OCI-LY7 (cell line): Measurements from ENCODE around the gene PTDSS2. TPM values are rescaled to one million over a fixed set of nuclear protein-coding genes. Genes with fewer than 3 reads are reported as not detected.

Source experiments
- BruUV-seq: library from RNA; stranded (reverse); fragments of 400-500 nt; replicated peaks from 2 replicates; lab custom pipeline; 2021; lab: Mats Ljungman, UMichigan
- CTCF ChIA-PET: fragments of 300-600 bp; sonication (Branson Sonifier 250); formaldehyde crosslinking; loops from one replicate; lab custom pipeline; 2022; ENCODE audit warnings: antibody characterized with exemption; ENCODE audit not compliant: unreplicated experiment; lab: Charles Lee
- POLR2A ChIA-PET: fragments of 300-600 bp; sonication (Branson Sonifier 250); formaldehyde crosslinking; loops from one replicate; lab custom pipeline; 2022; ENCODE audit warnings: antibody characterized with exemption; lab: Charles Lee
- DNase-seq: peaks from one replicate; pipeline ENCODE4 v3.0.0-alpha.2; 2015; ENCODE audit warnings: low spot score
- H2AFZ ChIP-seq: fragments of 200-600 bp; sonication (generic), shearing (Covaris generic); 2 replicates; pipeline ENCODE4 v1.6.1; 2014; ENCODE audit warnings: mild to moderate bottlenecking, antibody characterized with exemption, low read length, moderate library complexity
- H3K27ac ChIP-seq: fragments of 200-600 bp; sonication (generic); 2 replicates; pipeline ENCODE4 v1.5.1; 2014; ENCODE audit warnings: mixed run types, low read depth, mild to moderate bottlenecking, moderate library complexity, low read length, inconsistent platforms; ENCODE audit not compliant: poor library complexity, severe bottlenecking
- H3K36me3 ChIP-seq: fragments of 200-600 bp; sonication (generic); 2 replicates; pipeline ENCODE4 v1.6.1; 2014; ENCODE audit warnings: mild to moderate bottlenecking, antibody characterized with exemption, low read length, moderate library complexity, mixed read lengths; ENCODE audit not compliant: insufficient read depth
- H3K4me1 ChIP-seq: fragments of 200-600 bp; sonication (generic); 2 replicates; pipeline ENCODE4 v1.5.1; 2014; ENCODE audit warnings: mild to moderate bottlenecking, low read length; ENCODE audit not compliant: insufficient read depth, poor library complexity, severe bottlenecking
- H3K4me2 ChIP-seq: fragments of 200-600 bp; sonication (generic); 2 replicates; pipeline ENCODE4 v1.6.1; 2014; ENCODE audit warnings: mild to moderate bottlenecking, low read length
- H3K4me3 ChIP-seq: fragments of 200-600 bp; sonication (generic); 2 replicates; pipeline ENCODE4 v1.5.1; 2014; ENCODE audit warnings: mild to moderate bottlenecking, low read depth, low read length; ENCODE audit not compliant: poor library complexity, severe bottlenecking
- H3K79me2 ChIP-seq: fragments of 200-600 bp; sonication (generic); 2 replicates; pipeline ENCODE4 v1.6.1; 2016; ENCODE audit warnings: low read depth, mild to moderate bottlenecking, low read length, moderate library complexity, mixed read lengths; ENCODE audit not compliant: insufficient read depth
- H3K9me2 ChIP-seq: fragments of 200-600 bp; sonication (generic); 2 replicates; pipeline ENCODE4 v1.6.1; 2016; ENCODE audit warnings: mild to moderate bottlenecking, low read length, mixed read lengths; ENCODE audit not compliant: insufficient read depth
- H3K9me3 ChIP-seq: fragments of 200-600 bp; sonication (generic); 2 replicates; pipeline ENCODE4 v1.6.1; 2014; ENCODE audit warnings: mild to moderate bottlenecking, mixed run types, low read length, mixed read lengths
- H4K20me1 ChIP-seq: fragments of 200-600 bp; sonication (generic); 2 replicates; pipeline ENCODE4 v1.6.1; 2014; ENCODE audit warnings: mild to moderate bottlenecking, antibody characterized with exemption, low read length, moderate library complexity, mixed read lengths; ENCODE audit not compliant: insufficient read depth
- CTCF ChIP-seq: fragments of 200-600 bp; sonication (generic); conservative IDR thresholded peaks from 2 replicates; pipeline ENCODE4 v1.5.1; 2014; ENCODE audit warnings: mild to moderate bottlenecking, antibody characterized with exemption, low read length, moderate library complexity, mixed read lengths
- EZH2phosphoT487 ChIP-seq: fragments of 200-600 bp; sonication (generic); IDR thresholded peaks from 2 replicates; pipeline ENCODE4 v1.6.1; 2018; ENCODE audit warnings: low read depth, borderline replicate concordance, mild to moderate bottlenecking, mixed run types, antibody characterized with exemption, low read length, moderate library complexity, mixed read lengths
- intact Hi-C: fragments of 100-400 bp; cut with micrococcal nuclease; formaldehyde crosslinking; loops from one replicate; pipeline ENCODE4 v1.10.0; 2022; ENCODE audit not compliant: unreplicated experiment
- total RNA-seq, 2 experiments: library from RNA; depleted of rRNA in 1 of 2; stranded (reverse); fragments of >200 nt in 1 of 2; shearing (Covaris generic) in 1 of 2; gene quantifications; 2 replicates each; pipeline ENCODE4 v1.2.3, GENCODE V29; 2014 to 2022

Gene PTDSS2
- total RNA-seq, 2 experiments from 2014 or later, result 27.8 to 32.7 TPM

- intact Hi-C loops, result no loop called here
- POLR2A ChIA-PET, result no interaction called here
- H3K4me2 ChIP-seq, result no peak overlapping the region
These were observed 17.5 kb upstream of the PTDSS2 start for GRCh38 chr11:432501-433100.

GRCh38 chr11:433111-433510, 17.0 kb upstream of the PTDSS2 start:
- Histone ChIP-seq H3K9me2 (no peaks in the 10 kb centered on the region), H3K36me3 (no peaks in the 10 kb centered on the region), H3K79me2 (no peaks in the 10 kb centered on the region), H4K20me1 (no peaks in the 10 kb centered on the region), H3K4me1 (no peaks in the 10 kb centered on the region), H3K9me3 (no peaks in the 10 kb centered on the region), H3K27ac (no peak overlapping the region), H2AFZ (no peak overlapping the region), H3K4me2 (no peak overlapping the region), H3K4me3 (no peak overlapping the region)
- no TSS peak for BruUV-seq
- ChIA-PET CTCF (no interaction called here), POLR2A (no interaction called here)
- intact Hi-C loops, result no loop called here
- TF ChIP-seq CTCF (no peak), EZH2phosphoT487 (no peak)
- no peak for DNase-seq

More at GRCh38 chr11:432501-433100, 17.5 kb upstream of the PTDSS2 start:
- H3K27ac ChIP-seq, result no peak overlapping the region
- no peaks in the 10 kb centered on the region for H3K36me3 ChIP-seq
- H2AFZ ChIP-seq, result no peak overlapping the region
- TF ChIP-seq EZH2phosphoT487 (no peak), CTCF (no peak)
- no peaks in the 10 kb centered on the region for H3K9me2 ChIP-seq
- no peak for DNase-seq
- H3K4me3 ChIP-seq, result no peak overlapping the region
- H4K20me1 ChIP-seq, result no peaks in the 10 kb centered on the region
- no peaks in the 10 kb centered on the region for H3K79me2 ChIP-seq
- CTCF ChIA-PET, result no interaction called here
- H3K9me3 ChIP-seq, result no peaks in the 10 kb centered on the region
- no TSS peak for BruUV-seq
- H3K4me1 ChIP-seq, result no peaks in the 10 kb centered on the region

GRCh38 chr11:433641-434040, 16.4 kb upstream of the PTDSS2 start:
- TF ChIP-seq EZH2phosphoT487 (no peak), CTCF (no peak)
- Histone ChIP-seq H3K9me2 (no peaks in the 10 kb centered on the region), H3K79me2 (no peaks in the 10 kb centered on the region), H3K9me3 (no peaks in the 10 kb centered on the region), H3K4me2 (no peak overlapping the region), H4K20me1 (no peaks in the 10 kb centered on the region), H3K27ac (no peak overlapping the region), H2AFZ (no peak overlapping the region), H3K4me3 (no peak overlapping the region), H3K36me3 (no peaks in the 10 kb centered on the region), H3K4me1 (no peaks in the 10 kb centered on the region)
- no peak for DNase-seq
- ChIA-PET POLR2A (no interaction called here), CTCF (no interaction called here)
- BruUV-seq, result no TSS peak
- intact Hi-C loops, result no loop called here
